GM20431 (cell line): ENCODE data around the gene TIMM22.
"Not testable (repeated sequence)": the region's sequence is repeated elsewhere in the genome, so short reads cannot be mapped to it uniquely, and the experiment has no call there.

Source experiments
- in situ Hi-C: fragments of 300-500 bp; cut with MseI, MboI; formaldehyde crosslinking; loops from one replicate; pipeline ENCODE4 v1.15.0; 2020; ENCODE audit warnings: low sequenced_read_pairs; ENCODE audit not compliant: unreplicated experiment

TIMM22 gene

GRCh38 chr17:996554-997344 lies at the start of gene TIMM22:
TIMM22 (plus strand) TSS chr17:997129; CDS start chr17:997143, 14 bp downstream.
- in situ Hi-C loops: no loop called here

- in situ Hi-C loops: no loop called here
These were observed 48.6 kb upstream of the TIMM22 start for GRCh38 chr17:948284-948852.

GRCh38 chr17:949623-950303 lies 47.2 kb upstream of the TIMM22 start:
- in situ Hi-C loops: no loop called here

GRCh38 chr17:951325-952132 lies 45.4 kb upstream of the TIMM22 start:
- in situ Hi-C loops: no loop called here

GRCh38 chr17:952592-952991 lies 44.3 kb upstream of the TIMM22 start:
- in situ Hi-C loops: not testable (repeated sequence)

GRCh38 chr17:953767-954166 lies 43.2 kb upstream of the TIMM22 start:
- in situ Hi-C loops: no loop called here

GRCh38 chr17:954431-955164 lies 42.3 kb upstream of the TIMM22 start:
- in situ Hi-C loops: no loop called here

- in situ Hi-C loops: no loop called here
These were observed 40.0 kb upstream of the TIMM22 start for GRCh38 chr17:956905-957304.

GRCh38 chr17:957856-958421 lies 39.0 kb upstream of the TIMM22 start:
- in situ Hi-C loops: no loop called here

GRCh38 chr17:958712-959451 lies 38.0 kb upstream of the TIMM22 start:
- in situ Hi-C loops: no loop called here

GRCh38 chr17:962166-962565 lies 34.8 kb upstream of the TIMM22 start:
- in situ Hi-C loops: no loop called here

GRCh38 chr17:962670-963069 lies 34.3 kb upstream of the TIMM22 start:
- in situ Hi-C loops: no loop called here

- in situ Hi-C loops: no loop called here
These were observed 32.1 kb upstream of the TIMM22 start for GRCh38 chr17:964876-965275.

GRCh38 chr17:965311-965989 lies 31.5 kb upstream of the TIMM22 start:
- in situ Hi-C loops: no loop called here

GRCh38 chr17:967122-967521 lies 29.8 kb upstream of the TIMM22 start:
- in situ Hi-C loops: no loop called here

GRCh38 chr17:968812-969730 lies 27.9 kb upstream of the TIMM22 start:
- in situ Hi-C loops: no loop called here

GRCh38 chr17:969811-970355 lies 27.0 kb upstream of the TIMM22 start:
- in situ Hi-C loops: no loop called here
